ENCODE results near the gene USP30.

USP30 gene

DNA sequence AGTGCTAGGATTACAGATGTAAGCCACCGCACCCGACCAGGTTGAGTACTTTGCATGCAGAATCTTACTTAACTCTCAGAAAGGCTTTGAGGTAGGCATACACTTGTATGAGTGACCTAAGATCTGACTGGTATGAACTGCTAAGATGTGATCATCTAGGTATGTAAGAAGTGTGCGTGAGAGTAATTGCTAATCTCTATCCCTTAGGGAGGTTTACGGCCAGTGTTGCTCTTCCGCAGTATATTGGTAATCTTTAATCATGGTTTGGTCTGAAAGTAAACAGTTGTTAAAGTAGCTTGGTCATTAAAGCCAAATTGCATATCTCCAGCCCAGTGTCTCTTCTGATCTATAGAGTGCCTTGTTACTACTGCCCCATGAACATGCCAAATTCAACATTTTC is 52.8 kb downstream of the USP30 start:
- no peak overlapping the region for H3K4me3 ChIP-seq (ENCODE audit: low read depth, low read length, poor library complexity, severe bottlenecking)
- H3K4me2 ChIP-seq (ENCODE audit: low read length), result no peak overlapping the region
- H3K27ac ChIP-seq (ENCODE audit: low read depth, low read length, poor library complexity, severe bottlenecking), result no peak overlapping the region
- H3K9ac ChIP-seq (ENCODE audit: low read length), result no peak overlapping the region
- H4K20me1 ChIP-seq (ENCODE audit: insufficient read depth, low read length), result no peaks in the 10 kb centered on the region
- H3K9me3 ChIP-seq (ENCODE audit: low read length), result no peaks in the 10 kb centered on the region
- peaks cover 58% of the 10 kb centered on the region for H3K36me3 ChIP-seq (ENCODE audit: insufficient read depth, low read length)
- no peak overlapping the region for H2AFZ ChIP-seq (ENCODE audit: low read length)
- no peaks in the 10 kb centered on the region for H3K79me2 ChIP-seq (ENCODE audit: insufficient read depth, low read length)
- no peaks in the 10 kb centered on the region for H3K9me2 ChIP-seq (ENCODE audit: low read depth, low read length)
- TF ChIP-seq EZH2 (IDR thresholded peaks at IDR 0.05; ENCODE audit: borderline replicate concordance, low read length), result no peak
- TF ChIP-seq, protein P1, sequence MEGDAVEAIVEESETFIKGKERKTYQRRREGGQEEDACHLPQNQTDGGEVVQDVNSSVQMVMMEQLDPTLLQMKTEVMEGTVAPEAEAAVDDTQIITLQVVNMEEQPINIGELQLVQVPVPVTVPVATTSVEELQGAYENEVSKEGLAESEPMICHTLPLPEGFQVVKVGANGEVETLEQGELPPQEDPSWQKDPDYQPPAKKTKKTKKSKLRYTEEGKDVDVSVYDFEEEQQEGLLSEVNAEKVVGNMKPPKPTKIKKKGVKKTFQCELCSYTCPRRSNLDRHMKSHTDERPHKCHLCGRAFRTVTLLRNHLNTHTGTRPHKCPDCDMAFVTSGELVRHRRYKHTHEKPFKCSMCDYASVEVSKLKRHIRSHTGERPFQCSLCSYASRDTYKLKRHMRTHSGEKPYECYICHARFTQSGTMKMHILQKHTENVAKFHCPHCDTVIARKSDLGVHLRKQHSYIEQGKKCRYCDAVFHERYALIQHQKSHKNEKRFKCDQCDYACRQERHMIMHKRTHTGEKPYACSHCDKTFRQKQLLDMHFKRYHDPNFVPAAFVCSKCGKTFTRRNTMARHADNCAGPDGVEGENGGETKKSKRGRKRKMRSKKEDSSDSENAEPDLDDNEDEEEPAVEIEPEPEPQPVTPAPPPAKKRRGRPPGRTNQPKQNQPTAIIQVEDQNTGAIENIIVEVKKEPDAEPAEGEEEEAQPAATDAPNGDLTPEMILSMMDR (IDR thresholded peaks at IDR 0.05; ENCODE audit: low read length), result no peak
- H3K27me3 ChIP-seq (ENCODE audit: insufficient read depth, low read length), result no peaks in the 10 kb centered on the region
- H3K4me1 ChIP-seq (ENCODE audit: insufficient read depth, low read length, severe bottlenecking), result no peaks in the 10 kb centered on the region
- H3F3A ChIP-seq (ENCODE audit: insufficient read depth, low read length), result no peaks in the 10 kb centered on the region

DNA sequence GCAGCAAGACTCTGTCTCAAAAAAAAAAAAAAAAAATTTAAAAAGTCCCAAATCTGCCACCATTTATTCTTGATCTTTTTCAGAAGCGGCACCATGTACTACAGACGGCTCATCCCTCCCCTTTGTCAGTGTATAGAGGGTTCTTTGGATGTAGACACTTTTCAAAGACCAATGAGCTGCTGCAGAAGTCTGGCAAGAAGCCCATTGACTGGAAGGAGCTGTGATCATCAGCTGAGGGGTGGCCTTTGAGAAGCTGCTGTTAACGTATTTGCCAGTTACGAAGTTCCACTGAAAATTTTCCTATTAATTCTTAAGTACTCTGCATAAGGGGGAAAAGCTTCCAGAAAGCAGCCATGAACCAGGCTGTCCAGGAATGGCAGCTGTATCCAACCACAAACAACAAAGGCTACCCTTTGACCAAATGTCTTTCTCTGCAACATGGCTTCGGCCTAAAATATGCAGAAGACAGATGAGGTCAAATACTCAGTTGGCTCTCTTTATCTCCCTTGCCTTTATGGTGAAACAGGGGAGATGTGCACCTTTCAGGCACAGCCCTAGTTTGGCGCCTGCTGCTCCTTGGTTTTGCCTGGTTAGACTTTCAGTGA is 57.5 kb downstream of the USP30 start:
- H3K79me2 ChIP-seq (ENCODE audit: insufficient read depth, low read length), result no peaks in the 10 kb centered on the region
- H3F3A ChIP-seq (ENCODE audit: insufficient read depth, low read length), result no peaks in the 10 kb centered on the region
- H3K27ac ChIP-seq (ENCODE audit: low read depth, low read length, poor library complexity, severe bottlenecking), result no peak overlapping the region
- H3K4me1 ChIP-seq (ENCODE audit: insufficient read depth, low read length, severe bottlenecking), result no peaks in the 10 kb centered on the region
- H2AFZ ChIP-seq (ENCODE audit: low read length), result no peak overlapping the region
- H3K4me2 ChIP-seq (ENCODE audit: low read length), result no peak overlapping the region
- H3K27me3 ChIP-seq (ENCODE audit: insufficient read depth, low read length), result no peaks in the 10 kb centered on the region
- no peak overlapping the region for H3K4me3 ChIP-seq (ENCODE audit: low read depth, low read length, poor library complexity, severe bottlenecking)
- no peak for TF ChIP-seq EZH2 (IDR thresholded peaks at IDR 0.05; ENCODE audit: borderline replicate concordance, low read length)
- no peaks in the 10 kb centered on the region for H4K20me1 ChIP-seq (ENCODE audit: insufficient read depth, low read length)
- H3K9me3 ChIP-seq (ENCODE audit: low read length), result no peaks in the 10 kb centered on the region
- H3K36me3 ChIP-seq (ENCODE audit: insufficient read depth, low read length), result peaks cover 22% of the 10 kb centered on the region
- H3K9ac ChIP-seq (ENCODE audit: low read length), result no peak overlapping the region
- H3K9me2 ChIP-seq (ENCODE audit: low read depth, low read length), result no peaks in the 10 kb centered on the region

DNA sequence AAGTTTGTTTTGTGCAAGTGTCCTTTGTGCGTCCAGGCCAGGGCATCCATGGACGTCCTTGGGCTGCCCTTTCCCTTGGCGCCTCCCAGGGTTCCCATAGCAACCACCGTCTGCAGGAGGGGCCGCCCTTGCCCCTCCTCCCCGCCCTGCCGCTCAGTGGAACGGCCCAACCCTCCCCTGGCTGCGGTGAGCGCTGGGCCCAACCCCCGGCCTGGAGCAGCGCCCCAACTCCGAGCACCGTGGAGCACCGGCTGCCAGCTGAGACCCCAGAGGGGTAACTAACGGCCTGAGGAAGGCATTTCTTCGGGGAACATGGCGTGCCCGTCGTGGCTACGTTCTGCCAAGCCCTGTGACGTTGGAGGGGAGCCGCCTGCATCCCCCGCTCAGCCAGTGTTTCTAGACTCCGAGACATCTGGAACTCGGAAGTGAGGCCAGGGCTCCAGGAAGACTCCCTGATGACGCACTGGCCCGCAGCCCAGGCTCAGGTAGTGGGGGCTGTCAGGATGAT is 58.7 kb downstream of the USP30 start:
- Histone ChIP-seq H3K4me2 (ENCODE audit: low read length) (no peak overlapping the region), H4K20me1 (ENCODE audit: insufficient read depth, low read length) (no peaks in the 10 kb centered on the region), H3K9me3 (ENCODE audit: low read length) (no peaks in the 10 kb centered on the region), H3K9ac (ENCODE audit: low read length) (no peak overlapping the region), H3K4me3 (ENCODE audit: low read depth, low read length, poor library complexity, severe bottlenecking) (no peak overlapping the region), H2AFZ (ENCODE audit: low read length) (no peak overlapping the region), H3K27me3 (ENCODE audit: insufficient read depth, low read length) (no peaks in the 10 kb centered on the region), H3K27ac (ENCODE audit: low read depth, low read length, poor library complexity, severe bottlenecking) (no peak overlapping the region), H3K9me2 (ENCODE audit: low read depth, low read length) (no peaks in the 10 kb centered on the region), H3K4me1 (ENCODE audit: insufficient read depth, low read length, severe bottlenecking) (no peaks in the 10 kb centered on the region), H3K79me2 (ENCODE audit: insufficient read depth, low read length) (no peaks in the 10 kb centered on the region), H3K36me3 (ENCODE audit: insufficient read depth, low read length) (peaks cover 15% of the 10 kb centered on the region), H3F3A (ENCODE audit: insufficient read depth, low read length) (no peaks in the 10 kb centered on the region)
- TF ChIP-seq EZH2 (IDR thresholded peaks at IDR 0.05; ENCODE audit: borderline replicate concordance, low read length), result no peak
- TF ChIP-seq, protein P1 (IDR thresholded peaks at IDR 0.05; ENCODE audit: low read length), result no peak
